Measurements from ENCODE around the gene MALT1. TPM values are rescaled to one million over a fixed set of nuclear protein-coding genes. Genes with fewer than 3 reads are reported as not detected.

The MALT1 gene, protein sequence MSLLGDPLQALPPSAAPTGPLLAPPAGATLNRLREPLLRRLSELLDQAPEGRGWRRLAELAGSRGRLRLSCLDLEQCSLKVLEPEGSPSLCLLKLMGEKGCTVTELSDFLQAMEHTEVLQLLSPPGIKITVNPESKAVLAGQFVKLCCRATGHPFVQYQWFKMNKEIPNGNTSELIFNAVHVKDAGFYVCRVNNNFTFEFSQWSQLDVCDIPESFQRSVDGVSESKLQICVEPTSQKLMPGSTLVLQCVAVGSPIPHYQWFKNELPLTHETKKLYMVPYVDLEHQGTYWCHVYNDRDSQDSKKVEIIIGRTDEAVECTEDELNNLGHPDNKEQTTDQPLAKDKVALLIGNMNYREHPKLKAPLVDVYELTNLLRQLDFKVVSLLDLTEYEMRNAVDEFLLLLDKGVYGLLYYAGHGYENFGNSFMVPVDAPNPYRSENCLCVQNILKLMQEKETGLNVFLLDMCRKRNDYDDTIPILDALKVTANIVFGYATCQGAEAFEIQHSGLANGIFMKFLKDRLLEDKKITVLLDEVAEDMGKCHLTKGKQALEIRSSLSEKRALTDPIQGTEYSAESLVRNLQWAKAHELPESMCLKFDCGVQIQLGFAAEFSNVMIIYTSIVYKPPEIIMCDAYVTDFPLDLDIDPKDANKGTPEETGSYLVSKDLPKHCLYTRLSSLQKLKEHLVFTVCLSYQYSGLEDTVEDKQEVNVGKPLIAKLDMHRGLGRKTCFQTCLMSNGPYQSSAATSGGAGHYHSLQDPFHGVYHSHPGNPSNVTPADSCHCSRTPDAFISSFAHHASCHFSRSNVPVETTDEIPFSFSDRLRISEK
- 38.4 and 38.6 TPM in 2 replicates for total RNA-seq

DNA sequence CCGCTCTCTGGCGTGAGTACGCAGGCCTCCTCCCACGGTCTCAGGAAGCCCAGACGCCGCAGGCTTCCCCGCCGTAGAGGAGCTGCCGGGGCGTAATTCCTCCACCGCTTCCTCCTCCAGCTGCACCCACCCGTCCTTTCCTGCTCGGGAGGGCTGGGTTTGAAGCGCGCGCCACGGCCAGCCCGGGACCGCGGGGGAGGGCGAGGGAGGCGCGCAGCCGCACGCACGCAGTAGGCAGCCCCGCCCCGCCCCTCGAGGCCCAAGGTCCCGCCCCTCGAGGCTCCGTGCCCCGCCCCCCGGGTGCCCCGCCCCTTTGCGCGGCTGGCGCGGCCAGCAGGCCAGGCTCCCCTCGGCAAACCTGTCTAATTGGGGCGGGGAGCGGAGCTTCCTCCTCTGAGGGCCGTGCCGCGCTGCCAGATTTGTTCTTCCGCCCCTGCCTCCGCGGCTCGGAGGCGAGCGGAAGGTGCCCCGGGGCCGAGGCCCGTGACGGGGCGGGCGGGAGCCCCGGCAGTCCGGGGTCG lies at the start of gene MALT1:
TSS of gene MALT1 (plus strand) at position 355 of the 521 bp plus-strand sequence. CDS start 179 bp downstream, outside the sequence.

Other genes starting within 250 kb of the MALT1 start
- gene ALPK2, start 42.4 kb upstream of the MALT1 start, total RNA-seq, result 34.6 and 93.5 TPM in 2 replicates
- 49.3 and 67.1 TPM in 2 replicates for gene ZNF532, start 193.4 kb downstream of the MALT1 start, total RNA-seq

All from smooth muscle cell of the umbilical artery (primary cell).